ENCODE measurements around the gene C20orf202.

Gene C20orf202

GRCh38 chr20:1164871-1165270, 38.4 kb upstream of the C20orf202 start:
- peaks cover 0 to 64% (median 36%) of the 10 kb centered on the region in 11 experiments; a peak in 18 of 22 replicates for H4K20me1 ChIP-seq
- H3K9ac ChIP-seq, result no peak overlapping the region
- no peak overlapping the region for H3K27ac ChIP-seq
- H3K27me3 ChIP-seq, result no peaks in the 10 kb centered on the region
- H3K9me3 ChIP-seq (replicated peaks in 1 of 11), result no peaks in the 10 kb centered on the region
- TF ChIP-seq Cebpa-rat (IDR thresholded peaks at IDR 0.05), result no peak
- H3K4me3 ChIP-seq, result no peak overlapping the region
- H3K4me2 ChIP-seq, result no peak overlapping the region
- H3K4me1 ChIP-seq, result peaks cover 0 to 36% (median 25%) of the 10 kb centered on the region in 10 experiments; a peak in 14 of 20 replicates
- peaks cover 88 to 100% (median 93%) of the 10 kb centered on the region in 11 experiments for H3K36me3 ChIP-seq

- H3K27ac ChIP-seq, result no peak overlapping the region
- TF ChIP-seq Cebpa-rat (IDR thresholded peaks at IDR 0.05), result no peak
- peaks cover 0 to 65% (median 39%) of the 10 kb centered on the region in 11 experiments; a peak in 18 of 22 replicates for H4K20me1 ChIP-seq
- no peaks in the 10 kb centered on the region for H3K9me3 ChIP-seq (replicated peaks in 1 of 11)
- no peaks in the 10 kb centered on the region for H3K27me3 ChIP-seq
- H3K4me1 ChIP-seq, result peaks cover 0 to 36% (median 25%) of the 10 kb centered on the region in 10 experiments; a peak in 14 of 20 replicates
- H3K36me3 ChIP-seq, result peaks cover 88 to 100% (median 93%) of the 10 kb centered on the region in 11 experiments
- H3K4me3 ChIP-seq, result no peak overlapping the region
- no peak overlapping the region for H3K9ac ChIP-seq
- H3K4me2 ChIP-seq, result peak overlapping the region in 1 of 11 experiments; percentile 5; a peak in 2 of 22 replicates
Observed at GRCh38 chr20:1165521-1165920, 37.7 kb upstream of the C20orf202 start.

- Histone ChIP-seq H3K4me1 (peaks cover 0 to 36% (median 24%) of the 10 kb centered on the region in 10 experiments; a peak in 14 of 20 replicates), H3K4me3 (no peak overlapping the region), H3K9ac (no peak overlapping the region), H3K4me2 (peak overlapping the region in 1 of 11 experiments; percentile 5; a peak in 1 of 22 replicates), H3K27me3 (no peaks in the 10 kb centered on the region), H3K27ac (no peak overlapping the region), H4K20me1 (peaks cover 3 to 65% (median 36%) of the 10 kb centered on the region in 11 experiments; a peak in 19 of 22 replicates), H3K36me3 (peaks cover 87 to 100% (median 92%) of the 10 kb centered on the region in 11 experiments), H3K9me3 (replicated peaks in 1 of 11) (no peaks in the 10 kb centered on the region)
- no peak for TF ChIP-seq Cebpa-rat (IDR thresholded peaks at IDR 0.05)
Observed at GRCh38 chr20:1165941-1166340, 37.3 kb upstream of the C20orf202 start.

GRCh38 chr20:1166948-1167720, 36.1 kb upstream of the C20orf202 start:
- TF ChIP-seq Cebpa-rat (IDR thresholded peaks at IDR 0.05), result no peak
- Histone ChIP-seq H3K9ac (no peak overlapping the region), H3K4me1 (peaks cover 0 to 25% (median 15%) of the 10 kb centered on the region in 10 experiments; a peak in 14 of 20 replicates), H3K9me3 (replicated peaks in 1 of 11) (no peaks in the 10 kb centered on the region), H3K27me3 (no peaks in the 10 kb centered on the region), H3K27ac (no peak overlapping the region), H3K36me3 (peaks cover 90 to 100% (median 93%) of the 10 kb centered on the region in 11 experiments), H3K4me2 (no peak overlapping the region), H3K4me3 (no peak overlapping the region), H4K20me1 (peaks cover 2 to 63% (median 33%) of the 10 kb centered on the region in 11 experiments; a peak in 19 of 22 replicates)

- Histone ChIP-seq H3K4me2 (no peak overlapping the region), H3K4me3 (no peak overlapping the region), H3K27me3 (no peaks in the 10 kb centered on the region), H3K36me3 (peaks cover 81 to 100% (median 95%) of the 10 kb centered on the region in 11 experiments), H4K20me1 (peaks cover 0 to 66% (median 31%) of the 10 kb centered on the region in 11 experiments; a peak in 15 of 22 replicates), H3K4me1 (peaks cover 0 to 7% (median 0%) of the 10 kb centered on the region in 10 experiments; a peak in 4 of 20 replicates), H3K27ac (no peak overlapping the region), H3K9me3 (replicated peaks in 1 of 11) (no peaks in the 10 kb centered on the region), H3K9ac (no peak overlapping the region)
- no peak for TF ChIP-seq Cebpa-rat (IDR thresholded peaks at IDR 0.05)
Observed at GRCh38 chr20:1169224-1169623, 34.0 kb upstream of the C20orf202 start.

GRCh38 chr20:1171461-1172093, 31.7 kb upstream of the C20orf202 start:
- Histone ChIP-seq H3K9me3 (replicated peaks in 1 of 11) (no peaks in the 10 kb centered on the region), H3K27ac (no peak overlapping the region), H3K4me3 (no peak overlapping the region), H3K4me2 (no peak overlapping the region), H3K27me3 (no peaks in the 10 kb centered on the region), H4K20me1 (peaks cover 0 to 62% (median 33%) of the 10 kb centered on the region in 11 experiments; a peak in 14 of 22 replicates), H3K36me3 (peaks cover 57 to 96% (median 81%) of the 10 kb centered on the region in 11 experiments), H3K4me1 (no peaks in the 10 kb centered on the region), H3K9ac (no peak overlapping the region)
- TF ChIP-seq Cebpa-rat (IDR thresholded peaks at IDR 0.05), result no peak

DNA sequence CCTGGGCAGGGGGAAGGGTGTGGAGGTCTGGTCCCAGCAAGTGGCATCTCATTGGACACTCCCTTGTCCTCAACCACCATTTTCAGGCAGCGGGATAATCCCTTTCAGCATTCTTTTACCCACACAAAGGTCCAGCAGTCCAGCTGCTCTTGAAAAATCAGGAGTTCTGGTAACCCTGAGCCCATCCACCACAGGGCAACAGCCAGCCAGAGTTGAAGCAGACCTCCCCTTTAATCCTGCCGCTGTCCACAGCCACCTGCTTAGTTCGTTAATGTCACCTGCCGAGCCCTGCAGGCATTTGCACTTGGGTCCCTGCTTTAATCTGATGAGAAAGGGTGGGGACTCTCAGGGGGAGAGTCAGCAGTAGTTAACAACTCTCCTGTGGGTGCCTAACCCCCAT, 29.6 kb upstream of the C20orf202 start:
- Histone ChIP-seq H3K4me3 (no peak overlapping the region), H3K27me3 (no peaks in the 10 kb centered on the region), H3K9ac (no peak overlapping the region), H4K20me1 (peaks cover 0 to 72% (median 33%) of the 10 kb centered on the region in 11 experiments; a peak in 14 of 22 replicates), H3K27ac (no peak overlapping the region), H3K4me2 (no peak overlapping the region), H3K36me3 (peaks cover 36 to 77% (median 63%) of the 10 kb centered on the region in 11 experiments), H3K4me1 (no peaks in the 10 kb centered on the region), H3K9me3 (replicated peaks in 1 of 11) (no peaks in the 10 kb centered on the region)
- no peak for TF ChIP-seq Cebpa-rat (IDR thresholded peaks at IDR 0.05)

DNA sequence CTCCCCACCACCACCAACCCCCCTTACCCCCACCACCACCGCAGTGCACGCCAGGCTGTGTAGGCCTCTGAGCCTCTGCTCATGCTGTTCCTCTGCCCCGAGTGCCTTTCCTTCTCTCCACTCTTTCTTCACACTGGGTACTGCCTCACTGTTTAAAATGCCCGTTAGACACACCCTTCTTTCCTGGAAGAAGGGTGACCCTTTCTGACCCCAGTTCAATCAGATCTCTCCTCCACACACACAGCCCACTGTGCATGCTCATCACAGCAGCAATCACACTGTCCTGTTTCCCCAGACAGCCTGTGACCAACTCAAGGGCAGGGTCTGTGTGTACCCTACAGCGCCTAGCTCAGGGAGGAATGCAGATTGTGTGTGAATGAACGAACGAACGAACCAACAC, 28.5 kb upstream of the C20orf202 start:
- H3K4me1 ChIP-seq, result no peaks in the 10 kb centered on the region
- H3K36me3 ChIP-seq, result peaks cover 25 to 66% (median 52%) of the 10 kb centered on the region in 11 experiments
- peaks cover 0 to 61% (median 23%) of the 10 kb centered on the region in 11 experiments; a peak in 15 of 22 replicates for H4K20me1 ChIP-seq
- no peak overlapping the region for H3K4me3 ChIP-seq
- no peak overlapping the region for H3K9ac ChIP-seq
- no peaks in the 10 kb centered on the region for H3K27me3 ChIP-seq
- no peak overlapping the region for H3K27ac ChIP-seq
- TF ChIP-seq Cebpa-rat (IDR thresholded peaks at IDR 0.05), result no peak
- no peaks in the 10 kb centered on the region for H3K9me3 ChIP-seq (replicated peaks in 1 of 11)
- no peak overlapping the region for H3K4me2 ChIP-seq

DNA sequence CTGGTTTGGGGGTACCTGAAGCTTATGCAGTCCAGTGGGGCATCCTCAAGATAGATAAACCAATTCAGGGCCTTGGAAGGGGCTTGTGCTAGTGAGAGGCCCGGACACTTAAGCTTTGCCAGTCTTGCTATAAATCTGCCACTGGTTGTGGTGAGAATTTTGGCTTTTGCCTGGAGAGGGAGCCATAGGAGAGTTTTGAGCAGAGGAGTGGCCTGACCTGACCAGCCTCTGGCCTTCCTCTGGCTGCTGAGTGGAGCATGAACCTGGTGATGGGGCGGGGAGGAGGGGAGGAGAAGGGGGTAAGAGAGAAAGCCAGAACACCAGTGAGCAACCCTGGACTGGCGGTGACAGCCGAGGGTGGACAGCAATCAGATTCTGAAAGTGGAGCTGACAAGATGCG, 25.6 kb upstream of the C20orf202 start:
- H3K36me3 ChIP-seq, result peaks cover 0 to 37% (median 25%) of the 10 kb centered on the region in 11 experiments; a peak in 17 of 22 replicates
- H3K27me3 ChIP-seq, result peaks cover 0 to 10% (median 2%) of the 10 kb centered on the region in 11 experiments; a peak in 10 of 22 replicates
- peaks cover 0 to 56% (median 5%) of the 10 kb centered on the region in 11 experiments; a peak in 10 of 22 replicates for H4K20me1 ChIP-seq
- TF ChIP-seq Cebpa-rat (IDR thresholded peaks at IDR 0.05), result no peak
- H3K4me3 ChIP-seq, result no peak overlapping the region
- no peaks in the 10 kb centered on the region for H3K9me3 ChIP-seq (replicated peaks in 1 of 11)
- H3K4me2 ChIP-seq, result no peak overlapping the region
- no peak overlapping the region for H3K9ac ChIP-seq
- peaks cover 0 to 8% (median 2%) of the 10 kb centered on the region in 10 experiments; a peak in 9 of 20 replicates for H3K4me1 ChIP-seq
- no peak overlapping the region for H3K27ac ChIP-seq

All from BLaER1 treated with 17β-estradiol and CSF1 and Interleukin-3, amounts not matched to agents 10 nM and 100 nM (cell line).